GM18517 (cell line): ENCODE measurements around the gene GMPS.
"Not testable (repeated sequence)": the region's sequence is repeated elsewhere in the genome, so short reads cannot be mapped to it uniquely, and the experiment has no call there.

Source experiments
- ATAC-seq: cut with Tn5 transposase; IDR thresholded peaks from one replicate; pipeline ENCODE4 v1.9.1; 2021; ENCODE audit warnings: mild to moderate bottlenecking, moderate library complexity; ENCODE audit not compliant: unreplicated experiment

Gene GMPS

DNA sequence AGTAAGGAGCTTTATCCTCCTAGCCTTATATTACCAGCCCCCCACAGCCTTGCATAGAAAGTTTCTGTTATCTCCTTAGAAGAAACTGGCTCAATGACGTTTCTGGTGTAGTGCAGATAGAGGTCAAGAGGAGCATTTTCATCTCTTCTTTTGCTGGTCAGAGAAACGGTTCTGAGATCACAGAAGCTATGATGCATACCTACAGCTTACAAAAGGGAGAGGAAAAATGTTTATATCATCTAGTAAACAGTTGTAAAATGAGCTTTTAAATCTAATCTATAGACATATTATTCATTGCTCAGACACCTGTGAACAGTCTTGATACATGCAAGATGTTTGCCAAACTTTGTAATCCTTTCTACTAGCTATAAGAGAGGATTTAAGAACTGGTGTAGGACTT lies 68.0 kb downstream of the GMPS start:
- ATAC-seq, result no peak

DNA sequence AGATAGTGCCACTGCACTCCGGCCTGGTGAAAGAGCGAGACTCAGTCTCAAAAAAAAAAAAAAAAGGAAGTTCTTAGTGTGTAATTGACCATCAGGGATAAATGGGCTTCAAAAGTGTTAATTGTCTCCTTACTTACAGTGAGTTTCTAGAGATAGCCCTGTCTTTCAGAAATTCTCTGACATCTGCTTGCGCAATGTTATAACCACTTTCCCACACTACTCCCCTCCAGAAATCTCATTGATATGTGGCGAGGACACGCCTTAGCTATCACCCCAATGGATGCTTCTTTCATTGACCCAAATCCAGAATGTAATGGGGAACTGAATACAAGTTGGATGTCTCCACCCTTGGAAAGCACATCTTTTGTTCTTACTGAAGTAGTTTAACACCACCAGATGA lies 70.9 kb downstream of the GMPS start:
- ATAC-seq, result no peak

DNA sequence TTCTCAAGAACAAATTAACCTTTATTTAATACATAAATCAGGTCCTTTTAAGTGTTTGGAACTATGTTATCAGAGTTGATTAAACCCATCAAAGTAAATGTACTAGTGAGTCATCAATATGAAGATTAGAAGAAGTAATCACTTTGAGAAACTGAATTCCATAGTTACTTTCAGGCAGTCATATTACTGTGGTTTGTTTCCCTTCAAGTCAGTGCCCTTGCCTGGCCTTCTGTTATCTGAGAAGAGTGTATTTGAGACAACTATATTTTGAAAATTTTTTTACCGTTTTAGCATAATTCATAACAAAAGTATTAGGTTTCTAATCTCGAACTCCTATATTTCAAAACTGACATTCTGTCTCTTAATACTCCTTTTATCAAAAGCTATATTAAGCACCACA lies 73.6 kb downstream of the GMPS start:
- no peak for ATAC-seq

DNA sequence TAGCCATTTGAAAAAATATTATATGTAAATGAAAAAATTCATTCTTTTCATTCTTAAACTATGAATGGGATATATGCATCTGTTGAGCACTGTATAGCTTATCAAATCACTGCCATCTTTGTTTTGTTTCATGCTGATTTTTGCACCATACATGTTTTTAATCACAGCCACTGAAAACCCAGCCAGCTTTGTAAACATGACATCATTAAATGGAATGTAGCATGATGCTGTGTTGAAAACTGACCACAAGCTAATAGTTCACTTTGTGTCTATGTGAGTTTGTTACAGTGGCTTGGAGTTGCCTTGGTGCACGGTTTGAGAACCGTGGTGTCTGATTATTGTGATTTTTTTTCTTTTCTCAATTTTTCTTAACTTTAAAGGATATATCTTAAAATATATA lies 75.7 kb downstream of the GMPS start:
- no peak for ATAC-seq

DNA sequence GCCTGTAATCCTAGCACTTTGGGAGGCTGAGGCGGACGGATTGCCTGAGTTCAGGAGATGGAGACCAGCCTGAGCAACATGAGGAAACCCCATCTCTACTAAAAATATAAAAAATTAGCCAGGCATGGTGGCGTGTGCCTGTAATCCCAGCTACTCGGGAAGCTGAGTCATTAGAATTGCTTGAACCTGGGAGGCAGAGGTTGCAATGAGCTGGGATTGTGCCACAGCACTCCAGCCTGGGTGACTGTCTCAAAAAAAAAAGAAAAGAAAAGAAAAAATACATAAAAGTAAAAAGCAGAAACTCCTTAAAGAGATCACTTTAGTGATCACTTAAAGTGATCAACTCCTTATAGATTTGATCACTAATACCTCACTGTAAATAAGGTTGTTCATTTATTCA lies 78.0 kb downstream of the GMPS start:
- ATAC-seq, result no peak

DNA sequence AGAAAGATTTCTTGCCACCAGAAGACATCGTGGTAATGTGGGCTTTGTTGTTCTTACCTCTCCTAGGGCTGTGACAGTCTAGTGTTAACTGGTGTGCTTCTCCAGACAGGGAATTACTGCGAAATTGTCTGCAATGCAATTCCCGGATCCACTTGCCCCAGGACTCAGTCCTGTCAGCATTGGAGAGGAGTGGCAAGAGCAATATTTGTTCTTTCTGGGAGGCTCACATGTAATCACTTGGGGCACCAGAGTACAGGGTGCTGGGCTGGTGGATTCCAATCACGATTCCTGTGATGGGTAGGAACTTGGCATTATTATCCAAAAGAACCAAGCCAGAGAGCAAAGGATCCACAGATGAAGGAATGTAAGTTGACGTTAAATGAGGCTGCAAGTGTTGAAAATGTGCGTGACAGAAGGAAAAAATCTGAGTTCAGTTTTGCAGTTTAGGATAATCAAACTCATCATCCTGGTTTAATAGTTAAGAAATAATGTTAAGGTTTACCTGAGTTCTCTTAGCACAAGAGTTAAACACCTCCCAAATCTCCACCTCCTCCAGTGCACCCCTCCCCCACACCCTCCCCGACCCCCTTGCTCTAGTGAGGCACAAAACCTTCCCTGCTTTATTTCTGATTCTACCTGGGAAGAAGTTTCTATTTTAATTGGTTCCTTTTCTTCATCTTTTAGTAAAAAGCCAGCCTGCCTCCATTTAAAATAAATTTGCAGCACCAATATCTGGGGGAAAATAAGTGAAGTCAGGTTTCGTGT lies 79.2 kb downstream of the GMPS start:
- ATAC-seq, result no peak

DNA sequence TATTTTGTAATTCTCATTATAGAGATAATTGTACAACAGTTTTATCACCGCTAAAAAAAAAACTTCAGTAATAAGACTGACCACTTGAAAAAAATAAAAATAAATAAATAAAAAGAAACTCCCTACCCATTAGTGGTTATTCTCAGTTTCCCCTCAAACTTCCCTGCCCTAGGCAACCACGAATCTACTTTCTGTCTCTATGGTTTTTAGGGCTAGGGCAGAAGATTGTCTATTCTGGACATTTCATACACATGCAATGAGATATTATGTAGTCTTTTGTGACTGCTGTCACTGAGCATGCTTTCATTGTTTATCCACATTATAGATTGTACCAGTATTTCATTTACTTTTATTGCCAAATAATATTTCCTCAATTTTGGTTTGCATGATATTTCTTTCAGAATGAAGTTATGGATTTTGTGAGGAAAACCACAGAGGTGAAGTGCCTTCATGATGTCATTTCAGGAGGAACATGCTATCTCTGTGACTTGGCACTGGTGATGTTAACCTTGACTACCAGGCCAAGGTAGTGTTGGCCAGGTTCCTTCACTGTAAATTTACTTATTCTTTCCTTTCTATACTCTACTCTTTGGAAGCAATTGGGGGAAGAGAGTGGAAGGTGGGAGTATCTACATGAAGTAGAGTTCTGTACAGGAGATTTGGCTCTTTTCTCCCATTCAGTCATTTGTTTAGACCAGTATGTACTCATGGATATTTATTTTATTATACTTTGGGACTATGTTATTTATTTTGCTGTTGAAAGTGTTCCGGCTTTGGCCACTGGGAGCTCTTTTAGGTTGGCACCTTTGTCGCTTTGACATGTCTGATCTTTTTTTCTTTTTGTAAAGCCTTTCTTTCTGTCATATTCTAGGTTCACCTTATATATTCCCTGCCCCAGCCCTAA lies 86.3 kb downstream of the GMPS start:
- ATAC-seq, result no peak

DNA sequence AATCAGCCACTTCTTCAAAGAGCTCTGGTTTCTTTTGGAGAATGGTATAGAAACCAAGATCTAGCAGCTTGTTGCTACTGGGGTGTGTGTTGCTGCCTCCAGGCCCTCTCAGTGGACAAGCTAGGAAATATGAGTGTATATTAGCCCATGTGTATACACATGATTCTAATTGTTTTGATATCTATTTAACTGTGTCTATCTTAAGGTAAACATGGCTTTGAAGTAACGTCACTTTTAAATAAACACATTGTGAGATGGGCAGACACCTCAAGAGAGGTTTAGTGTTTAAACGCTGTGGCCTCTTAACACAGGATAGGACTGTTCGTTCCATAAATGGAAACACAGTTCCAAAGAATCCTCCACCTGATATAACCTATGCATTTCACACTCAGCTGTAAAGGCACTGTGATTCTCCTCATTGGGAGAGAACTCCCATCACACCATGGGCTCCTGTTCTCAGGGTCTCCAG lies 87.0 kb downstream of the GMPS start:
- no peak for ATAC-seq

DNA sequence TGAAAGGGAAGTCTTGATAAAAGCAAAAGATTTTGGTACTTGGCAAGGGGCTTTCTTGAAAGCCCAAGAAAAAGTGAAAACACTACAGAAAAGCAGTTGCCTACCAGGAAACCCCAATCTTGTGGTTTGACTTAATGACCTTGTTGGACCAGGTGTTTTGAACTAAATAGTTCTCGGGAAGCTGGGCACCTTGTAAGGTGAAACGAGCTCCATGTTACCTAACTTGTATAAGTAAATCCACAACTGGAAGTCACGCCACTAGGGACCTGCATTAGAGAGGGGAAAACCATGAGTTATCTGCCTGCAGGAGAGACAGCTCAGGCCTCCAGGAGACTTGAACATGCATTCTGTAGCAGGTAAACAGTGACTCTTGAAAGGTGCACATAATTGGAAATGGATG lies 88.2 kb downstream of the GMPS start:
- no peak for ATAC-seq

DNA sequence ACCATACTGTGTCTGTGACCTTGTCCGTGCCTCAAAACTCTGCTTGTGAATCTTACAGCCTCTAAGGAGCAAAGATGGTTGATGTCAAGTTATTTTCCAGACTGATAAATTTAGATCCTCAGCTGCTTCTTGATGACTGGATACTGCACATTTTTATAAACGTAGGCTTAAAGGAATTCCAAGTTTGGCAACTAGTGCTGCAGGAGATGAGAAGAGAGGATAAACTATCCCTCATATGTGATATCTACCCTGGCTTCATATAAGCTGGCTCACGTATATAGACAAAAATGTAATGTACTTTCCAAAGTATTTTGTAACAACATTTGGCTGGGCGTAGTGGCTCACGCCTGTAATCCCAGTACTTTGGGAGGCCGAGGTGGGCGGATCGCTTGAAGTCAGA lies 89.6 kb downstream of the GMPS start:
- ATAC-seq, result no peak

DNA sequence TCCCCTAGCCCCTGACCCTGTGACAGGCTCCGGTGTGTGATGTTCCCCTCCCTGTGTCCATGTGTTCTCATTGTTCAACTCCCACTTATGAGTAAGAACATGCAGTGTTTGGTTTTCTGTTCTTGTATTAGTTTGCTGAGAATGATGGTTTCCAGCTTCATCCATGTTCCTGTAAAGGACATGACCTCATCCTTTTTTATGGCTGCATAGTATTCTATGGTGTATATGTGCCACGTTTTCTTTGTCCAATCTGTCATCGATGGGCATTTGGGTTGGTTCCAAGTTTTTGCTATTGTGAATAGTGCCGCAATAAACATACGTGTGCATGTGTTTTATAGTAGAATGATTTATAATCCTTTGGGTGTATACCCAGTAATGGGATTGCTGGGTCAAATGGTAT lies 90.6 kb downstream of the GMPS start:
- ATAC-seq, result not testable (repeated sequence)

DNA sequence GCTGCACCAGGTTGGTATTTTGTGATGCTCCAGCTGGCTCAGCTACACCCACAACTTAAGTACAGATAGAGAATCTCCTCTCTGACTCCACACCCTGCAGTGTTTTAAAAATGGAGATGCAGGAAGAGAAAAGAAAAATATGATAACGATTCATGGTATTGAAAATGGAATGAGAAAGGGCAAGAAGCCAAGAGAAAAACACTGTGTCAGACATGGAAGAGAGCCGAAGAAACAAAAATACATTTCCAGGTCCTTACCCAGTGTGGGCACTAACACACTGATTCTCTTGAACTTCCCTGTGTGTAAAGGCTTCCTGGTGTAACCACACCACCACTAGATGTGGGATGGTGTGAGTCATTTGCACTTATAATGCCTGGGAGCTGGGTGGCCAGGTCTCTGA lies 93.1 kb downstream of the GMPS start:
- ATAC-seq, result no peak

DNA sequence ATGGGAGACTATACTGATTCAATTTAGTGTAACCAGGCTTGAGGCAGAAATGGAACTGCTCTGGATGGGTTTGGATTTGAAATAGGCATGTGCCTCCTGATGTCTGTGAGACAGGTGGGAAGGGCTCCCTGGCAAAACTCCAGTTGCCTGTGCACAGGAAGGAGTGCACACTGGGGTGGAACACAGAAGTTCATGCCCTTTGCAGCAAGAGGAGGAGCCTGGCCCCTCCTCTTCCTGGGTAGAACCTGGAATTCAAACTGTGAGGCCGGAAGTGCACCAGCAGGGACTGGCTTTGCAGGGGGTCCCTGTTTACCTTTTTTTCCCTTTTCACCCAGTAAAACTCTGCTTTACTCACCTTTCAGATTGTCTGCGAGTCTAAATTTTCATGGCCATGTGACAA lies 99.9 kb downstream of the GMPS start:
- ATAC-seq, result no peak

DNA sequence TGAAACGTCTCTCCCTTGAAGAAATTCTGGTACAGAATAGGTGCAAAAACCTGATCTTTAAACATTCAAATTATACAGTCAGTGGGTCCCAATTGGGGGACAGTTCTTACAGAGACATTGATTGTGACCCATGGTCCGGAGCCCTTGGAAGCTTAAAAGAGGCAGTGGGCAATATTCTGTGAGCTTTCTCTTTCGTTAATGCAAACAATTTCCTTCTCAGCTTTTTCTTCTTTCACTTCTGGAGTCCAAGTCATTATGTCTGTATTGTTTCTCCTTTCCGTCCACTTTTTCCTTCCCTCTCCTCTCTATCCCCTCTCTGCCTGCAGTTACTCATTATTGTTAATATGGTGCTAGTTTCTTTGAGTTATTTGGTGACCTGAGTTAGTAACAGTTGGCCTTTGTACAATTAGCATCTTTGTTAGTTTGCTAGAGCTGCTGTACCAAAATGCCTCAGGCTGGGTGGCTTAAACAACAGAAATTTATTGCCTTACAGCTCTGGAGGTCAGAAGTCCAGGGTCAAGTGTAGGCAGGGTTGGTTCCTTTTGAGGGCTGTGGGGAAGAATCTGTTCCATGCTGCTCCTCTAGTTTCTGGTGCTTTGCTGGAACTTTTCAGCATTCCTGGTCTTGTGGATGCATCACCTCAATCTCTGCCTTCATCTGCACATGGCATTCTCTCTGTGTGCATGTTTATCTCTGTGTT lies 102.6 kb downstream of the GMPS start:
- ATAC-seq, result no peak

DNA sequence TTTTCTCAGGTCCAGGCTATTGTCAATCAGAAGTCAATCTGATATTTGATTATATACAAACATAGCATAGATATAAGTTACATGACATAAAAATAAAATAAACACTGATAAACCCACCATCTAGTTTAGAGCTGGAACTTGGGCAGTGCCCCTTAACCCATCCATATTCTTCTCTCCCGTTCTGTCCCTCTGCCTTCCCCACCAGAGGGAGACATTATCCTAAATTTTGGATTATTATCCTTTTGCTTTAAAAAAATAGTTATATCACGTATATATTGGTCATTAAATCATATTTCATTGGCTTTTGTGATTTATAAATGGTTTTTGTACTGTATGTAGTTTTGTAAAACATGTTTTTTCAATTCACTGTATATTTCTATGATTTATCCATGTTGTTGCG lies 107.9 kb downstream of the GMPS start:
- no peak for ATAC-seq

DNA sequence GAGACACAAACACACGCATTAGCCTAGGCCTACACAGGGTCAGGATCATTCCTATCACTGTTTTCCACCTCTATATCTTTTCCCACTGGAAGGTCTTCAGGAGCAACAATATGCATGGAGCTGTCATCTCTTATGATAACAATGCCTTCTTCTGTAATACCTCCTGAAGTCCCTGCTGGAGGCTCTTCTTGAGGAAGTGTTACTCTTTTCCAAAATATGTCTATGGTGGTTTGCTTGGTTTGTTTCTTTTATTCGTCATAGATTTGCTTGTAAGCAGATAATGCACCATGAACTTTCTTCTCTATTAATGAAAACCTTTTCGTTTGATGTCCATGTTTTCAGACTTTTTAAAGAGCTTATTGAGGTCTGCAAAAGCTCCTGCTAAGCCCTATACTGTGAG lies 109.3 kb downstream of the GMPS start:
- no peak for ATAC-seq

DNA sequence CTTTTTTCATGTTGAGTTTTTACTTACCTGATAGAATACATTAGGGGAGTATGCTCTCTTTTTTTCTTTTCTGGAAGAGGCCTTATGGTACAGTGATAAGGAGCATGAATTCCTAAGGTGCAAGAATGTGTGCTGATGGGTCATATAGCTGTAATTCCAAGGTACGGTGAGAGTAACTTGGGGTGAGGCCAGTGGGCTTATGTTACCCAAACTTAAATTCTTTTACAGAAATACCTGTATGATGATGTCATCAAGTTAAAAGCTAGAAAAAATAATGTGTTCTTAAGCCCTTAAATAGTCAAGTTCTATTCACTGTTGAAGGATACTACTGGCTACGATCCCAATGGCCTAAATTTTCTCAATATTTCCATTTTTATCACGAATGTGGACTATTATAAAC lies 111.2 kb downstream of the GMPS start:
- no peak for ATAC-seq

DNA sequence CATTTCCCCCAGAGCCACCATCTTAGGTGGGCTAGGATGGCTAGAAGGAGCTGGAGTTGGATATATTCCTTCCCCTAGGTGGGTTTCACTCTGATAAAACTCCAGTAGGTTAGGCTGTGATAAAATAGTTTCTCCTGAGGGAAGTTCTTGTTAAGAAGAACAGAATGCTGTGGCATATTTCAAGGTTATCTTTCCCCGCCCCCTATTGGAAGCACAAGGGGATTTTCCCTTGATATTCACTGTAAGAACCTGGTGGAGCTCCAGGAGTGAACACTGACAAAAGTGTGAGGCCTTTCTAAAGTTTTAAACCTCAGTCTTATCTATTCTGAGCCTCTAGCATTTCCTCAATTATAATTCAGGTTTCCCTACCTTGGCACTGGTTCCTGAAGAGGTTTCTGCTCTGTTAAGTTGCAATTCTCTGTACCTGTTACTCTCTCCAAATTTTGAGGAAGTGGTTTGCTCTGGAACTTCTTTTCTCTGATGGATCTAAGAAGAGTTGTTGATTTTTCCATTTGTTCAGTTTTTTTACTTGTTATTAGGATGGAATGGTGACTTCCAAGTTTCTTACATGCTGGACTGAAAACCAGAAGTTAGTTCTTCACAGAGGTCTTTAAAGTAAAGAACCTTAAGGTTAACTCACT lies 113.5 kb downstream of the GMPS start:
- ATAC-seq, result no peak

DNA sequence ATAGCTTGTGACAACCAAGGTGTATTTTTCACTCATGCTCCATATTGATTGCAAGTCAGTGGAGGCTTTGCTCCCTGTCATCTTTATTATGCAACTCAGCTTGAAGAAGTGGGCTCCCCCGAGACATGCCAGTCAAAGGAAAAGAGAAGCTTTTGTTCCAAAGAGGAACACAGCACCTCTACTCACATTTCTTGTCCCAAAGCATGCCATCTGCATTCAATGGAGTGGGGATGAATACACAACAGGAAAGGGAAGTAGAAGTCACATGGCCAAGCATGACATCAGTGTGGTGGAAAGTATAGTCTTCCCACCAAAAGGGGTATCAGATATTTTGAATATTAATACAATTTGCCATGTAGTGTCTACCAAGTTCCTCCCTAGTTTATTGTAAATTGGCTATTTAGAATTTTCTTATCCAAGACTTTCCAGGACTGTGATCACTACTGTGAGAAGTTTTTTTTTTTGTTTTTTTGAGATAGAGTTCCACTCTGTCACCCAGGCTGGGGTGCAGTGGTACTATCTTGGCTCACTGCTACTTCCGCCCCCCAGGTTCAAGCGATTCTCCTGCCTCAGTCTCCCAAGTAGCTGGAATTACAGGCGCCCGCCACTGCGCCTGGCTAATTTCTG lies 114.5 kb downstream of the GMPS start:
- ATAC-seq, result no peak

DNA sequence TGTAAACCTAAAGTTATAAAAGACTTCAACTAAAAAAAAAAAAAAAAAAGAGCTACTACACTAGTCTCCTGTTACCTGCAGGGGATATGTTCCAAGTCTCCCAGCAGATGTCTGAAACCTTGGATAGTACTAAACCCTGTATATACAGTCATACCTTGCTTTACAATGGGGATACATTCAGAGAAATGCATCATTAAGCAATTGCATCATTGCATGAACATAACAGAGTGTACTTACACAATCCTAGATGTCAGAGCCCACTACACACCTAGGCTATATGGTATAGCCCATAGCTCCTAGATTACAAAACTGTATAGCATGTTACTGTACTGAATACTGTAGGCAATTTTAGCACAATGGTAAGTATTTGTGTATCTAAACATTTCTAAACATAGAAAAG lies 119.1 kb downstream of the GMPS start:
- ATAC-seq, result no peak

DNA sequence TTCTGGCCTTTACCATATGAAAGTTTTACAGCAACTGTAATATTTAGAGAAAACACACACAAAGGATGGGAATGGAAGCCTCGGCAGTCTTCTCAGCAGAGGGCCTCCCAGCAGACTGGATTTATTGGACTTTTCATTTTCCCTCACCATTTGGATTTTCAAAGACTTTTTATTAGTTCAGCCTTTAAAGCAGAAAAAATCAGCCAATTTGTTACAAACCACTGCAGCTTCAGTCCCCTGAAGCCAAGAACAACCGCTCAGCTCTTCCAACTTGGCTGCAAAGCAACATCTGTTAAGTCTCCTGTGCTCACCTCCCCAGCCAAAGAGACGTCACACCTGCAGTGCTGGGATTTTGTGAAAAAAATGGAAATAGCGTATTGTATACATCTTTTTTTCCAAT lies 120.8 kb downstream of the GMPS start:
- ATAC-seq, result no peak
